NCI-H146 treated with DMSO at 0.1 percent for 48 hours (cell line): ENCODE measurements around the gene MEX3D.

Source experiments
- DNase-seq: peaks from one replicate; lab custom pipeline; 2025; ENCODE audit not compliant: unreplicated experiment; lab: John Stamatoyannopoulos, UW

The MEX3D gene

DNA sequence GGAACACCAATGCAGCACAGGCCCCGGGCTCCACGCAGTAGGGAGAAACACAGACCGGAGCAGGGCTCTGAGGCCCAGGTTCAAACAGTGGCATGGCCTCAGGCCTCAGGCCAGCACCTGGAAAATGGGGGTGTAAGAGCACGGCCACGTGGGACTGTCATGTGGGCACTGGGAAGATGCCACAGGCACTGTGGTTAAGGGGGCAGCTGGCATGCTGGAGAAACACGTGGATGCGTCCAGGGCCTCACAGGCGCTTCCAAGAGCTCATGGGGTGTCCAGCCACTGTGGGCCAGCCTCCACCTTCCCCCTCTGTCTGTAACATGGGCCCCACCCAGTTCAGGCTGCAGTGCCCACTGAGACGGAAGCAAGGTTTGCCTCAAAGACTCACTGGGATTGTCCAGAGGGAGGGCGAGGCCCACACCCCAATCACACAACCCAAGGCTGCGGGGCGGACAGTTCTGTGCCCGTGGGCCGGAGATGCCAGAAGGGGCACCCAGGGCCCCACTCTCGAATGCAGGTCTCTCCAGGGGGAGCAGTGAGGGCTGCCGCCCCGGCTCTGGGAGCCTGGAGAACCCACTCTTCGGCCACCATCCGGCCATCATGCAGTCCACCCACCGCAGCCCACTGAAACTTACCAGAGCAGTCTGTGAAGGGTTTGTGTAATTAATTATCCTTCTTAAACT, 30.8 kb upstream of the MEX3D start:
- no peak for DNase-seq

DNA sequence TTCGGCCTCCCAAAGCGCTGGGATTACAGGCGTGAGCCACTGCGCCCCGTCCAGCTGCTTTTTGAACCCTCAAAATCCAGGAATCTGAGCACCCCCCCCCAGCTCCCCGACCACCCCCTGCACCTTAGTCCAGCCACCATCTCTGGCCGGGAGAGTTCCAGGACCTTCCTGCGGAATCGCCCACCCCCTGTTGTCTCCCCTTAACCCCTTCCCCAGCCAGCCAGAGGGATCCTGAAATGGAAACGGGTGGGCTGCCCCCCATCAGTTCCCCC, 25.3 kb upstream of the MEX3D start:
- no peak for DNase-seq

DNA sequence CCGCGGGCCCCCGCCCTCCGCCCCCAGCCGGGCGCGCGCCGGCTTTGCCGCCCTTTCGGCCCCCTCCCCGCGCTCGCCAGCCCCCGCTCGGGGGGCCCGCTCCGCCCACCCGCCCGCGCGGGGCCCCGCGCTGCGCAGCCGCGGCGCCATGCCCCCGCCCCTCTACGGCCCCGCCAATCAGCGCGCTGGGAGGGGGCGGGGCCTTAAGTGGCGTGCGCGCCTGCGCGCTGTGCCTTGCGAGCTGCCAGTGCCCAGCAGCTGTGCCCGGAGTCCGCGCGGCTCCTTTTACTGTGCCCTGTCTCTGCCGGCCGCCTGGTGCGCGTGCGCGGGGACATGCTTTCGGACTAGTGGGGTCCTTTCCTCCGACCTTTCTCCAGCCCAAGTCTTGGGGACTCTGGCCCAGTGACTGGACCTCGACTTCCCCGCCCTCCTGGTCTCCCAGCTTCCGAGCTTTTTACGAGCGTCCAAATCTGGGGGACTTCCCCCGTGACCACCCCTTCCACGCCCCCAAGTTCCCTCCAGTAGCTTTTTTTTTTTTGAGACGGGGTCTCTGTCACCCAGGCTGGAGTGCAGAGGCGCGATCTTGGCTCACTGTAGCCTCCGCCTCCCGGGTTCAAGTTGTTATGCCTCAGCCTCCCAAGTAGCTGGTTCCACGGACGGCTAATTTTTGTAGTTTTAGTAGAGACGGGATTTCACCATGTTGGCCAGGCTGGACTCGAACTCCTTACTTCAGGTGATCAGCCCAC, 24.8 kb upstream of the MEX3D start, which contains the start of gene MBD3:
Gene MBD3, minus strand, starts transcription at position 111 of the 746 bp plus-strand sequence. CDS start 234 bp downstream, outside the sequence.
- peak; percentile 53 for DNase-seq

DNA sequence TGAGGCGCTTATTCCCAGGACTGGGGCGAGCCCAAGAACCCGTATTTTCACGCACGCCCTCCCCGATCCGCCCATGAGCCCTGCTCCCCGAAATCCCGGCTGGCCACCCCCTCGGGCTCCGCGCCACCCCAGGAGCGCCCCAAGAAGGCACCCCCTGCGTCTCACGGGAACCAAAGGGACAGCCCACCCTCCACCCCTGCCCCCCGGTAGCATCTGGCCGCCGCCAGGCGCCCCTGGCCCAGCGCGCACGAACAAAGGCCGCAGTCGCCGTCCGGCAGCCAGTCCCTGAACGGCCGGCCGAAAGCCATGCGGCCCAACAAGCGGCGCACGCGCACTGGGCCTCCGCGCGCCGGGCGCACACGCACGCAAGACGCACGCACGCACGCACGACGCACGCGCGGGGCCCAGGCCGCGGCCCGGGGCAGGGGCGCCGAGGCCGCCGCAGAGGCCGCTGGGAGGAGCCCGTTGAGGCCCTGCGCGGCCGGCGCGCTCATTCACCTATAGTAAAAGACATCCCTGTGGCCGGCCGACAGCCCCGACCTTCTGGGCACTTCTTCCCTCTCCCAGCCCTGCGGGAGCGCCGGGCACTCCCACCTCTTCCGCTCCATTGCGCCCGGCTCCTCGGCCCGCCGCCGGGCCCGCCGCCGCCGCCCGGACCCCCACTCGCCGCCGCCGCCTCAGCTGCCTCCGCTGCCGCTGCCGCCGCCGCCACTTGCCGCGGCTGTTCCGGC, 24.1 kb upstream of the MEX3D start:
- peak; percentile 43 for DNase-seq

DNA sequence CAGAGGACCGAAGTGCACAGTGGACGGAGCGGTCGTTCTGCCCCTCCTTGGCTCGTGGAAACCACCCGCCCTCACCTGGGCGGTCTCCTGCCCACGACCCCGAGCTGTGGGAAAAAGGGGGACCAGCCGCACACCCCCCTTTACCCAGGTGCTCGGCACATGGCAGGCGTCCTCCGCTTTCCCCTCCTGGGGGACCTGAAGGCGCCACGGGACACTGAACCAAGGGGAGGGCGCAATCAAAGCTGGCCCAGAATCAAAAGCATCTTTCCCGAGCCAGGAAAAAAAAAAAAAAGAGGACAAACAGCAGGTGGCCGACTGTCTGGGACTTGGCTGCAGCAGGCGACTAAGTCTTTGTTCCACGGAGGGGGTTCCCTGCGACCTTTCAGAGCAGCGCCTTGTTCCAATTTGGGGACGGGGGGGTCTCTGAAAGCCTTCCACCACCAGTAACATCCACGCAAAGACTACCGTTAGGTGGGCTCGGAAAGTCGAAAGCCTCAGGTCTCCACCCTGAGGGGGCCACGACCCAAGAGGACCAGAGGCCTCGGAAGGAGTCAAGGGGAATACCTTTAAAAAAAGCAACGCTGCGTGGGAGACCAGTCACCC, 23.4 kb upstream of the MEX3D start:
- DNase-seq = peak; percentile 33

DNA sequence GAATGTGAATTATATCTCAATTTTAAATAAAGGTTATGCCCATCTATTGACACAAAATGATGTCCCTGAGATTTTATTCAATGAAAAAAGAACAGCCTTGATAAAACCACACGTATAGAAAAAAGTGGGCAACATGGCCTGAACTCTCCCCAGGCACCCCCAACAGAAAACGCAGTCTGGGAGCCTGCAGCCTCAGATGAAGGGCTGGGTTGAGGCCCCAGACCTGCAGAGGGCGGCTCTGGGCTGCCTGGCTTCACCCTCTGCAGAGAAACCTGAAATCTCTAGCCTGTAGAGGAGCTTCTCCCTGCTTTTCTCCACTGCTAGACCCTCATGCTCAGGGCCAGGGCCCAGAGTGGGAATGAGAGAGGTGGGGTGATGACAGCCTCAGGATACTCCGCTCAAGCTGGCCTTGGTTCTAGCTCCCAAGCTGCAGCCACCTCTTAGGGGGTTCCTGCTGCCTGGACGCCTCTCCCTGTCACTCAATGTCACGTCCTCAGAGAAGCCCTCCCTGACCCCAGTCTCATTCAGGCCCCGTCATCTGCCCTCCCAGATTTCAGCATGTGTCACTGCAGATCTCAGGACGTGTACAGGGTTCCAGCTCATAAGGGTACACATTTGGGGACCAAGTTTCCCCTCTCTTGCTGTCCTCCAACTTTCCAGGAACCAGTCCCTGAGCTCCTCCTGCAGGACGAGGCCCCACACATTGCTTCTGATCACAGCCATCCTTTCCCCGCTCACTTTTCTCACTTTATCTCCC, 22.7 kb upstream of the MEX3D start:
- DNase-seq = no peak

DNA sequence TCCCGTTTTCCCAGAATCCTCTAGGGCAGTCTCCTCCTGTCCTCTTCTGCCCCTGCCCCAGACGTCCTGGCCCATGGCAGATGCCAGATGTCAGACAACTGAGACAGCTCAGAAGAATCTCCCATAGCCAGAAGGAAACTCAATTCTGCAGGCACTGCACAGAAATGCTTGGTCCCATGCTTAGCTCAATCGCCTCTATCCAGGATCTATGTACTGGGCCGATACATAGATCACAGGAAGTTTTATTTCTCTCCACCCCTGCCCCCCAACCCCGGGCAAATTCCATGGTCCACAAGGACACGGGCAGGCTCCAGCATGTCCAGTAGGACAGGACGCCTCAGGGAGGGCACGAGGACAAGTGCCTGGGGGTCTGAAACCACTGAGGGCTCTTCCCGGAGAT, 19.7 kb upstream of the MEX3D start:
- no peak for DNase-seq

DNA sequence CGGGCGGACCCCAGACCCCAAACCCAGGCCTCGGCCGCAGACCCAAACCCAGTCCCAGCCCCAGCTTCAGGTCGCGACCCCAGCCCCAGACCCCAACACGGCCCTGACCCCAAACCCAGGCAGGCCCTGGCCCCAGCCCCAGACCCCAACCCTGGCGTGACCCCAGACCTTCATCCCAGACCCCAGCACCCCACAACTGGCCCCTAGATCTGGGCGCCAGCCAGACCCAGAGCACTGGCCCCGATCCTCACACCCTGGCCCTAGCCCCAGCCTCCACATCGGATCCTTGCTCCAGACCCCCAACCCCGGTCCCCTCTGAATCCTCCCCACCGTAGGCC, 17.1 kb upstream of the MEX3D start:
- DNase-seq = no peak

DNA sequence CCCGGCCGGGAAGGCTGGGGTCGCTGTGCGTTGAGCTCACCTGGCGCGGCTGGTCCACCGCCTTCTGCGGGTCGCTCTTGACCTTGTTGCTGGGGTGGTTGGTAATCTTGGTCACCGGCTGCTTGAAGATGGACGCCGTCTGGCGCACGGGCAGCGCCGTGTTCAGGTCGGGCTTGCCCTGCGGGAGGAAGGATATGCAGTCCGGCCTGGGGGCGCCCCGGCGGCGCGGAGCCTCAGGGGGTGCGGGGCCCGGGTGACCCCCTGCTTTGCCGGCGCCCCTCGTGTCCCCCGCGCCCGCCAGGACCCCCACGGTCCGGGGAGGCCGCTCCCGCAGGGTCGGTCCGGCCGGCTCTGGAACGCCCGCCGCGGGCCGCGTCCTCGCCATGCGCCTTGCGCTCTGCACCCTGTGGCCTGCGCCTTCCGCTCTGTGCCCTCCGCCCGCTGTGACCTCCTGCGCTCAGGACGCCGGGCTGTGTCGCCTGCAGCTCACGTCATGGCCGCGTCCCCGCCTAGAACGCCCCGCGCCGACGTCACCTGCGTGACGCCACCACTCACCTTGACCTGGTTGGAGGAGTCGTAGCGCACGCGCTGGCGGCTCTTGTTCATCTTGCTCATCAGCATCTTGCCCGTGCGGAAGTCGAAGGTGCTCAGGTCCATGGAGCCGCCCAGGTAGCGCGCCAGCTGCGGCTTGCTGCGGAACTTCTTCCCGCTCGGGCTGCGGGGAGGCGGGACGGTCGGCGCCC, 16.5 kb upstream of the MEX3D start:
- DNase-seq = no peak

DNA sequence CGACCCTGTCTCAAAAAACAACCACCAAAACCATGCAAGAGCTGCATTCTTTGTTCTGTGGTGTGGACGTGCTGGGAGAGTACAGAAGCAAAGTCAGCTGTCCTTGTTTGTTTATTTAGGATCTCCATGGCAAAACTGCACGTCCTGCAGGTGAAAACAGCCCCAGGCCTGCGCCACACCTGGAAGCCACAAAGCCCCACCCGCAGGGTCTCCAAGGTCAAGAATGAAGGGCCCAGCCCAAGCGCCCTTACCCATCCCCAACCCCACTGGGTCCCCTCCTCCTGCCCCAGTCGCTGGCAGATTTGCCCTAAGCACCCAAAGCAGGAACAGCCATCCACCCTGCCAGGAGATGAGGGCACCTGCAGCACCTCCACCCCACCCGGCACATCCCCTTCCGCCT, 14.1 kb upstream of the MEX3D start:
- peak; percentile 80 for DNase-seq

DNA sequence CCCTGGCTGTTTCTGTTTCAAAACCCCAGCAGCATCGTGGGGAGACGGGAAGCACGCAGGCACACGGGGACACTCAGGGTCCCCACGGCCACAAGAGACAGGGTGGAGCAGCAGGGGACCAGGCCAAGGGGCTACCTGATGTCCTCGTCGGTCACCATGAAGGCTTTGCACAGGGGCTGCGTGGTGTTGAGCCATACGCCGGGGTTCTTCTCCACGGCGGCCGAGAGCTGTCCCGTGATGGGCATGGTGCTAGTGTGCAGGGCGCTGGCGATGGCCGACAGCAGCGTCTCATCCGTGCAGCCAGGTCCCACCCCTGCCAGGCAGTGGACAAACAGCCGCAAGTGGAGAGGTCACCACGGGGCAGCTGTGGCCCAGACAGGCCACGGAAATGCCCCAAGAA, 12.8 kb upstream of the MEX3D start:
- no peak for DNase-seq

DNA sequence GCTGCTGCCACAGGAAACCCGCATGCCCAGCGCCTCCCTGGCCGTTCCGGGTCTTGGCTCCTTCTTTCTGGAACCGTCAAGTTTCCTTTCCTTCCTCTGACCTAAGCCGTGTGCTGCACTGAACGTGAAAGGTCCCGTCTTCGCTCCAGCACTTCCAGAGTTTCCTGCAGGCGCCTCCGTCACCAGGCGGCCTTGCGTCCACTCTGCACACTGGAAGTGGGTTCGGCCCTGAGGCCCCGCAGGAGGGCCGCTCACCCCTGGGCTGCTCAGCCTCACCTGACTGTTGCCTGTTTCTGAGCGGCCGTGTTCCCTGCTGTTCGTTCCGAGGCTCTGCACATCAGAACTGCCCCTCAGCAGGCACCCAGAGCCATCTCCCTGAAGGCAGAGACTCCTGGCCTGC, 12.3 kb upstream of the MEX3D start:
- no peak for DNase-seq

DNA sequence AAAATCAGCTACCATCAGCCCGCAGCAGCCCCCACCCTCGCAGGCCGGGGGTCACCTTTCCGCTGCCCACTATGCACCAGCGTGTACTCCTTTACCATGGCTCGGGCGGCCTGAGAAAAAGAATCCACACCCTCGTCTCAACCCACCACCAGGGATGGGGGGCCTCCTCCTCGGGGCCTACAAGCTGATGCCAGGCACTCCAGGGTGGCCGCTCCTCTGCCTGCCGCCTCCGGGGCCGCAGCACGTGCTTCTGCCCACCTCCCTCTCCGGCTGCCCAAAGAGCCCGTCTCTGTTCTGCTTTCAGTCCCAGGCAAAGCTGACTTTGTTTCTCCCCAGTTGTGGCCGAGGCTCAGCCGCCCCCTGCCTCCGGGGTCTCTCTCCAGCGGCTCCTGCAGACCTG, 11.1 kb upstream of the MEX3D start:
- DNase-seq = no peak

DNA sequence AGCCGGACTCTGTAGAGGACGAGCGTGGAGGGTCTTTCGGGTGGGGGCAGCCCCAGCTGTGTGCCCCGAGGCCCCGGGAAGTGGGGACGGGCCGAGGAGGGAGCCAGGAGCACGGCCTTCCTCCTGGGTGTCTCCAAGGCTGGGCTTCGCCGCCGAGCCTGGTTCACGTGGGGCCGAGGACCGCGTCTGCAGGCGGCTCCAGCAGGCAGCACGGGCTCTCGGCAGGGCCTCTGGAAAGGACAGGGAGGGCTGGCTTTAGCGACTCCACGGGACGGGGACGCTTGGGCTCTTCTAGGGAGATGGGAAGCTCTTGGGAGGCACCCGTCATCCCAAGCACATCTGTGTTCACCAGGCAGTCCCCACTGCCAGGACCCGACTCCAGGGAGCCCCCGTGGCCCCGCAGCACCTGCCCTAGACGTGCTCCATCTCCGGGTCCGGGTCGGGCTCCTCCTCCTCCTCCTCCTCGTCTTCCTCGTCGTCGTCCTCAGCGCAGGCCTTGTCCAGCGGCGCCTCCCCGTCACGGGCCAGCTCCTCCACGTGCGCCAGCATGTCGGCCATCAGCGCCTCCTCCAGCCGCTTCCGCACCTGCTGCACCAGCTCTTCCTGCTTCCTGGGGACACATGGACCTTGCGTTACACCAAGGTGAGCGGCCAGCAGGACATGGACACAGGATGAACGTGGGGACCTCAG, 9.9 kb upstream of the MEX3D start:
- no peak for DNase-seq

DNA sequence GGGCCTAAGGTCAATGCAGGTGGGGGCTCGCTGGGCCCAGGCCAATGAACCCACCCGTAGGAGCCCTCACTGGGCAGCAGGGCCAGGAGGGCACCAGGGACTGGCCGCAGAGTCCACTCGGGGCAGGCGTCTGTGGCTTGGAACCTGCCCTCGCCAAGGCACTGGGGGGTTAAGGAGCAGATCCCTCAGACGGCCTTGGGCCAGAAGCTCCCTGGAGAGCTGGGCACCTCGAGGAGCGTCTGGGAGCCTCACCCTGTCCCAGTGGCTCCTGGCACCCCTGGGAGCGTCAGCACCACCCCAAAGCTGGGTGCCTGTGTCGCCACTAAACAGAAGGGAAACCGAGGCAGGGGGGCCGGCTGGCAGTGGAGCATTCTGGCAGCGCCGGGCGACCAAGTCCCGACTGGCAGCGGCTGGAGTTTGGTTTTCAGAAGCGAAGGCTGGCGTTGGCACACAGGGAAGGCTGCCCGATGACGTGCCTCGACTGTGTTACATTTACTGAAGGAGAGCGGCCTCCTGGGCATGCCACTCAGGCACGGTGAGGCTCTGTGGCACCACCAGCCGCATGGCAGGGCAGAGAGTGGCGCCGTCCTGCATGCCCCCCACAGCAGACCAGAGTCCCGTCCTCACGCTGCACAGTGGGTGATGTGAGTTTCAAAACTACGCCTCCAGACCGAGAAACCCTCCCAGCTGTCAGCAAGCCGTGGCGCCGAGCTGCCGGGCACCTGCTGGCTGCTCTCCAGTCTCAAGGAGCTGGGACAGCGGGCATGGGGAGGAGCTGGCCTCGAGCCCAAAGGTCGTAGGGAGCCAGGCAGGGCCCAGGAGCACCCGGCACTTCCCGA, 9.2 kb upstream of the MEX3D start:
- DNase-seq = no peak

DNA sequence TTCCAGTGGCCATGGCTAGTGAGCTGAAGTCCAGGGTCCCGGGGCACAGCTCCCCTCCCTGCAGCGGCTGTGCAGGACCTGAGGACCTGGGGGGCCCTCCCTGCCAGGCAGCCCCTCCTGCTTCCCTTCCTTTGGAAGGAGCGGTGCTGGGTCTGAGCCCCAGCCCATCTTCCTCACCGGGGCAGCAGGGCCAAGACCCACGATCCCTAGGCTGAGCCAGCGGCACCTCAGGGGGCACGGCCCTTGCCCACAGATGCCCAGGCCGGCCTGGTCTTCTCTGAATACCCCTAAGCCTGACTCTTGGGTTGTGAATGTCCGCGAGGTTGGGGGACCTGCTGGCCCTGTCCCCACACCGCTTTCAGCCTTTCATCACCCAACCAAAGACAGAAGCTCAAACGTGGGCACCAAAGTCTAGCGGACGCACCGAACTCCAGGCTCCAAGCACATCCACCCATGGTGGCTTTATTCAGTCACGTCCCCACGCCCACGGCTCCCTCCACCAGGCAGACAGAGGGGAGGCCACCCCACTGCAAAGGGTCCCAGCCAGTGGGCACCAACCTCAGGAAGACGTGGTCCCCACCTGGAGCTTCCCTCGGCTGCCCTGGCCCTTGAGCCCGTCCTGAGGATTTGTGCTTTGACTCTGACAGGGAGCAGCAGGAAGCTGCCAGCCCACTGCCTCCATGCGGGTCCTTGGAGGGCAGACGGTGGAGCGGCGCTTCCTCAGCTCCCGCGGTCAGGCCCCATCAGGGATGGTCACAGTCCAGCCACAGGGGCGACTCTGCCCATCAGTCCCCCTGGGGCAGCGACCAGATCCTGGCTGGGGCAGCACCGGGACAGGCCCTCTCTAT, 8.3 kb upstream of the MEX3D start:
- no peak for DNase-seq

DNA sequence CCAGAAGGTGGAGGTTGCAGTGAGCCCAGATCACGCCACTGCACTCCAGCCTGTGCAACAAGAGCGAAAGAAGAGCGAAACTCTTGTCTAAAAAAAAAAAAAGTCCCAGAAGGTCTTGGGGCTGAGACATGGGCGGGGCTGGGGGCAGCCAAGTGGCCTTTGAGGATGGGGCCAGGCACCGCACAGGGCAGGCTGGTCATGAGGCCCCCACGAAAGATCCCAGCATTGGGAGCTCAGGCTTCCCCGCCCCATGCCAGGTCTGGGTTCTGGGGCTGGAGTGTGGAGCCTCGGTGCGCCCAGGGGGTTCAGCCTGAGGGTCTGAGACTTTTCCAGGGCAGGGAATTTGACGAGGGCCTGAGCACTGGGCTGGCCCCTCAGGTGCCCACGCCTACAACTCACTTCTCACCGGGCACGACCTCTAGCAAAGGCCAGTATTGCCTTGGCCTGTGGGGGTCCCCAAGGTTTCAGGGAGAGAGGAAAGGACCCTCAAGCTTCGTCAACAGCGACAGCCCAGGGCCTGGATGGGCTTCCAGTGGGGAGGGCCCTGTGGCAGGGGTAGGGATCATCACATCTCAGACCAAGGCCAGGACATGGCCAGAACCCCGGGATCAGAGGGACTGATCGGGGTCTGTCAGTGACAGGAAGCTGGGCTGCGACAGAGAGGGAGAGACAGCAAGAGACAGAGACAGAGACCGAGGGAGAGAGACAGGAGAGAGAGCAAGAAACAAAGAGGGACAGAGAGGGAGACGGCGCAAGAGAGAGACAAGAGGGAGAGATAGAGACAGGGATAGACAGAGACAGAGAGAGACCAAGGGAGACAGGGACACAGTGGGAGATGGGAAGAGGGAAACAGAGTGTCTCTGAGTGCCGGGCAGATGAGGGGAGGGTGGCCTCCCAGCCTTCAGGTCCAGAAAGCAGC, 7.5 kb upstream of the MEX3D start:
- no peak for DNase-seq
